Bone marrow (tissue), 2 donors: ENCODE measurements around the gene MRPS12.
A peak's percentile ranks its signal among the peaks of the same experiment; 100 is the strongest.

Source experiments
- DNase-seq, 2 donors: peaks; one replicate each; lab custom pipeline; 2025; lab: John Stamatoyannopoulos, UW

MRPS12 gene

GRCh38 chr19:38911388-38912001, 19.2 kb upstream of the MRPS12 start:
- no peak for DNase-seq

- DNase-seq, result no peak
These were observed 17.9 kb upstream of the MRPS12 start for GRCh38 chr19:38912600-38913514.

- no peak for DNase-seq
These were observed 16.8 kb upstream of the MRPS12 start for GRCh38 chr19:38913958-38914357.

GRCh38 chr19:38915329-38916321, 15.1 kb upstream of the MRPS12 start:
- no peak for DNase-seq

GRCh38 chr19:38917516-38917915, 13.2 kb upstream of the MRPS12 start:
- DNase-seq, result no peak

GRCh38 chr19:38917921-38918491, 12.7 kb upstream of the MRPS12 start:
- DNase-seq, result no peak

GRCh38 chr19:38918526-38918925, 12.2 kb upstream of the MRPS12 start:
- no peak for DNase-seq

- no peak for DNase-seq
These were observed 10.7 kb upstream of the MRPS12 start for GRCh38 chr19:38919837-38920601.

- no peak for DNase-seq
These were observed 9.9 kb upstream of the MRPS12 start for GRCh38 chr19:38920602-38921419.

- no peak for DNase-seq
These were observed 9.1 kb upstream of the MRPS12 start for GRCh38 chr19:38921420-38922274.

GRCh38 chr19:38922482-38922881, 8.3 kb upstream of the MRPS12 start:
- no peak for DNase-seq

- DNase-seq, result no peak
These were observed 6.4 kb upstream of the MRPS12 start for GRCh38 chr19:38924388-38924787.

GRCh38 chr19:38928391-38929001, 2.2 kb upstream of the MRPS12 start:
- DNase-seq, result no peak

GRCh38 chr19:38929929-38930775, 592 bp upstream of the MRPS12 start, which contains the start of gene SARS2:
Gene SARS2 (minus strand): TSS chr19:38930763. CDS start chr19:38930736, 27 bp downstream.
- peak; percentile 97 to 98 for DNase-seq

- no peak for DNase-seq
These were observed 713 bp downstream of the MRPS12 start for GRCh38 chr19:38931521-38931793.

GRCh38 chr19:38932425-38933179, 1.9 kb downstream of the MRPS12 start:
- peak in 1 of 2 donors; percentile 37 for DNase-seq

- no peak for DNase-seq
These were observed 2.8 kb downstream of the MRPS12 start for GRCh38 chr19:38933544-38933943.
